Type B pancreatic cell (in vitro differentiated cells): ENCODE data around the gene RAI14. TPM values are rescaled to one million over a fixed set of nuclear protein-coding genes. Genes with fewer than 3 reads are reported as not detected.
"Not testable (repeated sequence)": the region's sequence is repeated elsewhere in the genome, so short reads cannot be mapped to it uniquely, and the experiment has no call there.

ENCODE experiments used
- DNase-seq: peaks from one replicate; pipeline ENCODE4 v3.0.0; 2021; ENCODE audit warnings: mixed read lengths; ENCODE audit not compliant: unreplicated experiment; ENCODE audit errors: extremely low spot score
- H3K27ac Mint-ChIP-seq: 2 replicates; pipeline ENCODE4 v1.8.0; 2021; ENCODE audit warnings: mild to moderate bottlenecking, mixed read lengths
- H3K27me3 Mint-ChIP-seq: 2 replicates; pipeline ENCODE4 v1.8.0; 2021; ENCODE audit warnings: mixed read lengths
- H3K36me3 Mint-ChIP-seq: 2 replicates; pipeline ENCODE4 v1.8.0; 2021; ENCODE audit warnings: mixed read lengths
- H3K4me1 Mint-ChIP-seq: one replicate; pipeline ENCODE4 v1.8.0; 2021; ENCODE audit warnings: mixed read lengths; ENCODE audit not compliant: unreplicated experiment
- H3K4me3 Mint-ChIP-seq: 2 replicates; pipeline ENCODE4 v1.8.0; 2021; ENCODE audit warnings: mild to moderate bottlenecking, mixed read lengths
- H3K9me3 Mint-ChIP-seq: 2 replicates; pipeline ENCODE4 v1.8.0; 2021; ENCODE audit warnings: mixed read lengths
- total RNA-seq: library from RNA; stranded (reverse); gene quantifications from 2 replicates; pipeline ENCODE4 v1.2.1, GENCODE V29; 2021; ENCODE audit warnings: low replicate concordance
- TF ChIP-seq, protein P1 (sequence below): fragments of 200-600 bp; sonication (generic); conservative IDR thresholded peaks from 2 replicates; pipeline ENCODE4 v1.5.0; 2021; ENCODE audit warnings: antibody characterized with exemption, mild to moderate bottlenecking

RAI14 gene
- total RNA-seq, 1 donor from 2014 or later = 102 TPM

DNA sequence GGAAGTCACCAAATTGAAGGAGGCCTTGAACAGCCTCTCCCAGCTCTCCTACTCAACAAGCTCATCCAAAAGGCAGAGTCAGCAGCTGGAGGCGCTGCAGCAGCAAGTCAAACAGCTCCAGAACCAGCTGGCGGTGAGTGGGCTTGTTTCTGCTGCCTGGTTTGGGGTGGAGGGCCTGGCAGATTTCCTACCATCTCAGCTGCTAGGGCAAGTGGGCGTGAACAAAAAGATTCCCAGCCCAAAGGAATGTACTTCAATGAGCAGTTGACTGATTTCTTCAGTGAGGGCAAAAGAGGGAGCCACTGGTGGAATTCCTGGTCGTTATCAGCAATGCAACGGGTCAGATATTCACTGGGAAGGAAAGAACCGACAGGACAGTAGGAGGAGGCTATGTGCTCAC is 170.2 kb downstream of the RAI14 start:
- no peaks in the 10 kb centered on the region for H3K27me3 Mint-ChIP-seq
- TF ChIP-seq, protein P1, sequence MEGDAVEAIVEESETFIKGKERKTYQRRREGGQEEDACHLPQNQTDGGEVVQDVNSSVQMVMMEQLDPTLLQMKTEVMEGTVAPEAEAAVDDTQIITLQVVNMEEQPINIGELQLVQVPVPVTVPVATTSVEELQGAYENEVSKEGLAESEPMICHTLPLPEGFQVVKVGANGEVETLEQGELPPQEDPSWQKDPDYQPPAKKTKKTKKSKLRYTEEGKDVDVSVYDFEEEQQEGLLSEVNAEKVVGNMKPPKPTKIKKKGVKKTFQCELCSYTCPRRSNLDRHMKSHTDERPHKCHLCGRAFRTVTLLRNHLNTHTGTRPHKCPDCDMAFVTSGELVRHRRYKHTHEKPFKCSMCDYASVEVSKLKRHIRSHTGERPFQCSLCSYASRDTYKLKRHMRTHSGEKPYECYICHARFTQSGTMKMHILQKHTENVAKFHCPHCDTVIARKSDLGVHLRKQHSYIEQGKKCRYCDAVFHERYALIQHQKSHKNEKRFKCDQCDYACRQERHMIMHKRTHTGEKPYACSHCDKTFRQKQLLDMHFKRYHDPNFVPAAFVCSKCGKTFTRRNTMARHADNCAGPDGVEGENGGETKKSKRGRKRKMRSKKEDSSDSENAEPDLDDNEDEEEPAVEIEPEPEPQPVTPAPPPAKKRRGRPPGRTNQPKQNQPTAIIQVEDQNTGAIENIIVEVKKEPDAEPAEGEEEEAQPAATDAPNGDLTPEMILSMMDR = no peak
- DNase-seq = no peak
- H3K4me1 Mint-ChIP-seq = no peaks in the 10 kb centered on the region
- no peak overlapping the region for H3K4me3 Mint-ChIP-seq
- H3K9me3 Mint-ChIP-seq = no peaks in the 10 kb centered on the region
- H3K27ac Mint-ChIP-seq = no peak overlapping the region
- H3K36me3 Mint-ChIP-seq = peaks cover 49% of the 10 kb centered on the region

DNA sequence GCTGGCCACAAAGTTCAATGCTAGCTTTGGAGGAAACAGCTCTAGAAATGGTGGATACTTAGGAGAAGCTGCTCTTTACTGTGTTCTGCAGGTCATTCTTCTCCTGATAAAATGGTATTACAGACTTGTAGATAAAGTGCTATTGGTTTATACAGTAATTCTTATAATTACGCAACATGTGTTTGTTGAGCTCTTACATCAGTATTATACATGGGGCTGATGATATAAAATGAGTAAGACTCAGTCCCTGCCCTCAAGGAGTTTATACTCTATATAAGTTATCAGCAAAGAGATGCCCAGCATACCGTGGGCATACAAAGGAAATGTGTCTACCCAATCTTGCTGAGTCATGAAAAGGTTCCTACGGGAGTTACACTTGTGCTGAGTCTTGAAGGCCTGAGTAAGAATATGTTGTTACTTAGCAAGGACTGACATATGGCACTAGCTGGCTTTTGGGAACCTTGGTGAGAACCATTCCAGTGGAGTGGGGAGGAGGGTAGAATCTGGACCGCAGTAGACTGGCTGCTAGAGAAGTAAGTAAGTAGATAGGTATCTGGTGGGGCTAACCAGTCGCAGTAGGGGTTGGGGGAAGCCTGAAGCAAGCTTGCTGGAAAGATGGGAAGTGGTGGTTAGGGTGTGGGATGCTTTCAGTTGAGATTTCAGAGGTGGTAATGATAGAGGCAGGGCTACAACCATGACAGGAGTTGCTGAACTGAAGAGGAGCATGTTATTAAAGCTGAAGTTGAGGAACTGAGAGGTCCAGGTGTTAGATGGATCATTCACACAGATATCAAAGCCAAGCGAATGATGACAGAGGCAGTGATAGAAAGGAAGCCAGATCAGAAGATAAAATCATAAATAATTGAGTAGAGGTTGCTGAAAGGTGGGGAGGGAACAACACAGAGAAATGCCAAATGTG is 171.7 kb downstream of the RAI14 start:
- Mint-ChIP-seq H3K4me3 (no peak overlapping the region), H3K4me1 (no peaks in the 10 kb centered on the region), H3K9me3 (no peaks in the 10 kb centered on the region), H3K27me3 (no peaks in the 10 kb centered on the region), H3K27ac (no peak overlapping the region), H3K36me3 (peaks cover 48% of the 10 kb centered on the region)
- TF ChIP-seq, protein P1 = no peak
- no peak for DNase-seq

DNA sequence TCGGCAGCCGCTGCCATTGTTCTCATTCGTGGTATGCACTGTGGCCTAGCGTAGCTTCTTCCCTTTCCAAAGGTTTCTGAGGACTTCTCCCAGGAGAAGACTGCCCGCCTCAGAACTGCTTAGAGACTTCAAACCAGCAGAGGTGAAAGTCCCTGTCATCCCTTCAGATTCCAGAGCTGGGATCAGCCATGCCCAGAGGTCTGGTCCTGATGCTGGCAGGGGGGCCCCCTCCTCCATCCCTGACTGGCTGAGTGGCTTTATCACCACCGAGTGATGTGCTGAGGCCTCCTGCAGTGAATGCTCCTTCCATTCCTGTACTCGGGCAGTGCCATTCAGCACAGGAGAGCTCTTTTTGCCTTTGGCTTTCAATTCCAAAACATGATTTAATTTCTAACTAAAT is 174.7 kb downstream of the RAI14 start:
- not testable (repeated sequence) for H3K27me3 Mint-ChIP-seq, H3K4me1 Mint-ChIP-seq, H3K9me3 Mint-ChIP-seq, H3K4me3 Mint-ChIP-seq, DNase-seq, H3K27ac Mint-ChIP-seq
- H3K36me3 Mint-ChIP-seq = peaks cover 32% of the 10 kb centered on the region

- Mint-ChIP-seq H3K4me3 (no peak overlapping the region), H3K27ac (no peak overlapping the region), H3K9me3 (peaks cover 7% of the 10 kb centered on the region), H3K27me3 (no peaks in the 10 kb centered on the region), H3K36me3 (peaks cover 30% of the 10 kb centered on the region), H3K4me1 (no peaks in the 10 kb centered on the region)
- TF ChIP-seq, protein P1 = no peak
- DNase-seq = no peak
Observed at GRCh38 chr5:34831303-34831702, 175.2 kb downstream of the RAI14 start.

- peaks cover 18% of the 10 kb centered on the region for H3K36me3 Mint-ChIP-seq
- H3K4me1 Mint-ChIP-seq = peaks cover 7% of the 10 kb centered on the region
- TF ChIP-seq, protein P1 = no peak
- no peaks in the 10 kb centered on the region for H3K27me3 Mint-ChIP-seq
- H3K4me3 Mint-ChIP-seq = no peak overlapping the region
- peaks cover 7% of the 10 kb centered on the region for H3K9me3 Mint-ChIP-seq
- no peak for DNase-seq
- H3K27ac Mint-ChIP-seq = no peak overlapping the region
Observed at GRCh38 chr5:34832568-34832967, 176.4 kb downstream of the RAI14 start.

- Mint-ChIP-seq H3K27ac (peak overlapping the region; percentile 18), H3K36me3 (peaks cover 12% of the 10 kb centered on the region), H3K9me3 (peaks cover 7% of the 10 kb centered on the region)
Observed at GRCh38 chr5:34833090-34833489, 177.0 kb downstream of the RAI14 start.

More at GRCh38 chr5:34833090-34833489, 177.0 kb downstream of the RAI14 start:
- Mint-ChIP-seq H3K27me3 (no peaks in the 10 kb centered on the region), H3K4me3 (no peak overlapping the region), H3K4me1 (peaks cover 7% of the 10 kb centered on the region)
- TF ChIP-seq, protein P1 = no peak
- no peak for DNase-seq
